Mammary microvascular endothelial cell (primary cell): ENCODE measurements around the gene GAS6. TPM values are rescaled to one million over a fixed set of nuclear protein-coding genes. Genes with fewer than 3 reads are reported as not detected.

Source experiments
- total RNA-seq: library from RNA; depleted of rRNA; stranded (reverse); fragments of >200 nt; gene quantifications from 2 replicates; pipeline ENCODE4 v1.2.3, GENCODE V29; 2015

Gene GAS6
- 27.9 and 29.5 TPM in 2 replicates for total RNA-seq

DNA sequence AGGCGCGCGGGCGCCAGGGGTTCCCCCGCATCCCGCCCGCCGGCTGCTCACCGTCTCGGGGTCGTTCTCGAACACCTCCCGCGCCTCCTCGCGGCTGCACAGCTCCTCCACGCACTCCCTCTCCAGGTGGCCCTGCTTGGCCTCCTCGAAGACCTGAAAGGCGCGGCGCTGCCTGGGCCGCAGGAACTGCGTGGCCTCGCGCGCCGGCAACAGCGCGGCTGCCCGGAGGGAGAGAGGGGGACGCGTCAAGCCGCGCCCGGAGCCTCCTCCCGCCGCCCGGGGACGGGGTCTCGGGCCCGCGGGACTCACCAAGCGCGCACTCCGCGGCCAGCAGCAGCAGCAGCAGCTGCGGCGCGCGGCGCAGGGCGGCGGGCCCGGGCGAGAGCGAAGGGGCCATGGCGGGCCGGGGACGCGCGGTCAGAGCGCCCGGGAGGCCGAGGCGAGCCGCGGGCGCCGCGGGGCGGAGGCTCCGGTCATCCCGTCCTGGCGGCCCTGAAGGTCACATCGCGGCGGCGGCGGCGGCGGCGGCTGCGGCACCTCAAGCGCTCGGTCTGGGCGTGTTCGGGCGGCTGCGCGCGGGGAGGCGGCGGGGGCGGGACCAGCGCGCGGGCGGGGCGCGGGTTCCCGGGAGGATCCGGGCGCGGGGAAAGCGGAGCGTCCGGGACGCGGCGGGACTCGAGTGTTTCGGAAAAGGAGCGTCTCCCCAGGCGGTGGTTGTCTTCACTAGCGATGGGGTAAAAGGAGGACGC lies at the start of gene GAS6:
TSS of gene GAS6 (minus strand) at position 553 of the 749 bp plus-strand sequence. CDS start at position 397, 156 bp downstream.

Other genes starting within 250 kb of the GAS6 start
- gene ATP4B, start 205.9 kb downstream of the GAS6 start, total RNA-seq, result 0.20 TPM in 1 of 2 replicates, not detected in the other
- not detected in 2 replicates for gene GRK1, start 196.9 kb downstream of the GAS6 start, total RNA-seq
- 22.0 and 31.4 TPM in 2 replicates for gene TMEM255B, start 104.8 kb downstream of the GAS6 start, total RNA-seq
- 0.05 TPM in 1 of 2 replicates, not detected in the other for gene C13orf46, start 110.0 kb upstream of the GAS6 start, total RNA-seq